ENCODE data around the gene NHS. TPM values are rescaled to one million over a fixed set of nuclear protein-coding genes. Genes with fewer than 3 reads are reported as not detected.

NHS gene
- total RNA-seq, 1 experiment from 2014 or later = 2.2 TPM

GRCh38 chrX:17773221-17773876 is 398.3 kb downstream of the NHS start:
- intact Hi-C loops (cut with micrococcal nuclease; ENCODE audit: unreplicated experiment) = no loop called here
- H3K27me3 ChIP-seq (replicated peaks; ENCODE audit: control insufficient read depth, insufficient read depth, low read length) = no peaks in the 10 kb centered on the region; the same call in 1 of the 2 replicates
- CTCF ChIA-PET = no interaction called here

GRCh38 chrX:17774053-17774452 is 399.1 kb downstream of the NHS start:
- CTCF ChIA-PET = no interaction called here
- BruUV-seq (replicated peaks) = no TSS peak
- Histone ChIP-seq H3K4me3 (ENCODE audit: low read depth, low read length) (no peak overlapping the region), H3K9me3 (no peaks in the 10 kb centered on the region), H3K36me3 (ENCODE audit: control insufficient read depth, insufficient read depth, low read length) (no peaks in the 10 kb centered on the region), H3K27me3 (replicated peaks; ENCODE audit: control insufficient read depth, insufficient read depth, low read length) (no peaks in the 10 kb centered on the region; the same call in 1 of the 2 replicates), H3K4me1 (no peaks in the 10 kb centered on the region)
- Mint-ChIP-seq H3K4me1 (ENCODE audit: low read depth, unreplicated experiment) (no peaks in the 10 kb centered on the region), H3K27ac (ENCODE audit: unreplicated experiment) (no peak overlapping the region), H3K27me3 (ENCODE audit: insufficient read depth, unreplicated experiment) (peaks cover 6% of the 10 kb centered on the region), H3K36me3 (ENCODE audit: insufficient read depth, unreplicated experiment) (no peaks in the 10 kb centered on the region), H3K9me3 (ENCODE audit: unreplicated experiment) (no peaks in the 10 kb centered on the region), H3K4me3 (ENCODE audit: unreplicated experiment) (no peak overlapping the region)
- DNase-seq = no peak
- no peak for TF ChIP-seq CTCF (IDR thresholded peaks at IDR 0.05; ENCODE audit: insufficient read depth in 1 of 2, low read depth in 1 of 2, low read length in 1 of 2, severe bottlenecking in 1 of 2, unreplicated experiment in 1 of 2)
- POLR2A ChIA-PET = no interaction called here
- intact Hi-C loops (cut with micrococcal nuclease; ENCODE audit: unreplicated experiment) = no loop called here

More at GRCh38 chrX:17773221-17773876, 398.3 kb downstream of the NHS start:
- Mint-ChIP-seq H3K9me3 (ENCODE audit: unreplicated experiment) (no peaks in the 10 kb centered on the region), H3K27ac (ENCODE audit: unreplicated experiment) (no peak overlapping the region), H3K4me1 (ENCODE audit: low read depth, unreplicated experiment) (no peaks in the 10 kb centered on the region), H3K4me3 (ENCODE audit: unreplicated experiment) (no peak overlapping the region), H3K27me3 (ENCODE audit: insufficient read depth, unreplicated experiment) (peaks cover 6% of the 10 kb centered on the region), H3K36me3 (ENCODE audit: insufficient read depth, unreplicated experiment) (no peaks in the 10 kb centered on the region)
- Histone ChIP-seq H3K4me3 (ENCODE audit: low read depth, low read length) (no peak overlapping the region), H3K36me3 (ENCODE audit: control insufficient read depth, insufficient read depth, low read length) (no peaks in the 10 kb centered on the region), H3K4me1 (no peaks in the 10 kb centered on the region), H3K9me3 (no peaks in the 10 kb centered on the region)
- POLR2A ChIA-PET = no interaction called here
- no peak for TF ChIP-seq CTCF (IDR thresholded peaks at IDR 0.05; ENCODE audit: insufficient read depth in 1 of 2, low read depth in 1 of 2, low read length in 1 of 2, severe bottlenecking in 1 of 2, unreplicated experiment in 1 of 2)
- DNase-seq = no peak
- no TSS peak for BruUV-seq (replicated peaks)

GRCh38 chrX:17778997-17779396 is 404.0 kb downstream of the NHS start:
- Histone ChIP-seq H3K36me3 (ENCODE audit: control insufficient read depth, insufficient read depth, low read length) (no peaks in the 10 kb centered on the region), H3K4me1 (no peaks in the 10 kb centered on the region), H3K4me3 (ENCODE audit: low read depth, low read length) (no peak overlapping the region), H3K9me3 (no peaks in the 10 kb centered on the region), H3K27me3 (replicated peaks; ENCODE audit: control insufficient read depth, insufficient read depth, low read length) (no peaks in the 10 kb centered on the region)
- Mint-ChIP-seq H3K27ac (ENCODE audit: unreplicated experiment) (no peak overlapping the region), H3K4me1 (ENCODE audit: low read depth, unreplicated experiment) (no peaks in the 10 kb centered on the region), H3K36me3 (ENCODE audit: insufficient read depth, unreplicated experiment) (no peaks in the 10 kb centered on the region), H3K9me3 (ENCODE audit: unreplicated experiment) (no peaks in the 10 kb centered on the region), H3K4me3 (ENCODE audit: unreplicated experiment) (no peak overlapping the region), H3K27me3 (ENCODE audit: insufficient read depth, unreplicated experiment) (peaks cover 6% of the 10 kb centered on the region)
- POLR2A ChIA-PET = no interaction called here
- DNase-seq = no peak
- intact Hi-C loops (cut with micrococcal nuclease; ENCODE audit: unreplicated experiment) = no loop called here
- CTCF ChIA-PET = no interaction called here
- TF ChIP-seq CTCF (IDR thresholded peaks at IDR 0.05; ENCODE audit: insufficient read depth in 1 of 2, low read depth in 1 of 2, low read length in 1 of 2, severe bottlenecking in 1 of 2, unreplicated experiment in 1 of 2) = no peak
- BruUV-seq (replicated peaks) = no TSS peak

Data from Caco-2 (cell line).